T-helper 1 cell treated with Interleukin-12 subunit alpha and Interleukin-12 subunit beta and Interleukin-4 antibody, amounts not matched to agents 30 ng/mL and 1 ng/mL, for 36 hours (primary cell): ENCODE results near the gene TAS1R3. TPM values are rescaled to one million over a fixed set of nuclear protein-coding genes. Genes with fewer than 3 reads are reported as not detected.

ENCODE experiments used
- total RNA-seq: library from RNA; stranded (reverse); gene quantifications from 2 replicates; pipeline ENCODE4 v1.2.3, GENCODE V29; 2022

Gene TAS1R3
- total RNA-seq, 1 donor from 2014 or later, result 1.2 TPM

Other genes starting within 250 kb of the TAS1R3 start
- 22.9 and 23.7 TPM in 2 replicates for gene C1orf159, start 215.2 kb upstream of the TAS1R3 start, total RNA-seq
- gene TTLL10, start 157.4 kb upstream of the TAS1R3 start, total RNA-seq, result 1.7 and 3.7 TPM in 2 replicates
- gene TNFRSF18, start 124.7 kb upstream of the TAS1R3 start, total RNA-seq, result 175 and 176 TPM in 2 replicates
- 406 and 418 TPM in 2 replicates for gene TNFRSF4, start 117.1 kb upstream of the TAS1R3 start, total RNA-seq
- gene SDF4, start 99.3 kb upstream of the TAS1R3 start, total RNA-seq, result 161 and 167 TPM in 2 replicates
- gene B3GALT6, start 99.0 kb upstream of the TAS1R3 start, total RNA-seq, result 30.8 and 32.5 TPM in 2 replicates
- gene C1QTNF12, start 84.6 kb upstream of the TAS1R3 start, total RNA-seq, result 1.5 and 3.5 TPM in 2 replicates
- gene UBE2J2, start 57.4 kb upstream of the TAS1R3 start, total RNA-seq, result 85.1 and 87.7 TPM in 2 replicates
- 2.8 and 4.6 TPM in 2 replicates for gene SCNN1D, start 50.8 kb upstream of the TAS1R3 start, total RNA-seq
- 60.9 and 62.5 TPM in 2 replicates for gene ACAP3, start 23.4 kb upstream of the TAS1R3 start, total RNA-seq
- gene PUSL1, start 22.7 kb upstream of the TAS1R3 start, total RNA-seq, result 19.2 and 20.6 TPM in 2 replicates
- gene INTS11, start 6.6 kb upstream of the TAS1R3 start, total RNA-seq, result 129 and 134 TPM in 2 replicates
- 20.4 and 20.8 TPM in 2 replicates for gene CPTP, start 6.5 kb upstream of the TAS1R3 start, total RNA-seq
- gene DVL1, start 18.1 kb downstream of the TAS1R3 start, total RNA-seq, result 39.1 and 43.8 TPM in 2 replicates
- gene MXRA8, start 27.3 kb downstream of the TAS1R3 start, total RNA-seq, result 0.25 and 0.27 TPM in 2 replicates
- gene AURKAIP1, start 43.9 kb downstream of the TAS1R3 start, total RNA-seq, result 104 and 114 TPM in 2 replicates
- gene CCNL2, start 68.1 kb downstream of the TAS1R3 start, total RNA-seq, result 119 and 120 TPM in 2 replicates
- 138 and 139 TPM in 2 replicates for gene MRPL20, start 76.0 kb downstream of the TAS1R3 start, total RNA-seq
- gene ANKRD65, start 90.0 kb downstream of the TAS1R3 start, total RNA-seq, result not detected in 2 replicates
- 1.6 and 2.0 TPM in 2 replicates for gene VWA1, start 104.4 kb downstream of the TAS1R3 start, total RNA-seq
- 0.56 and 1.5 TPM in 2 replicates for gene ATAD3C, start 118.4 kb downstream of the TAS1R3 start, total RNA-seq
- gene ATAD3B, start 140.5 kb downstream of the TAS1R3 start, total RNA-seq, result 48.7 and 50.9 TPM in 2 replicates
- gene ATAD3A, start 180.9 kb downstream of the TAS1R3 start, total RNA-seq, result 47.3 and 49.8 TPM in 2 replicates
- gene TMEM240, start 209.3 kb downstream of the TAS1R3 start, total RNA-seq, result 0.39 and 0.63 TPM in 2 replicates
- gene SSU72, start 243.6 kb downstream of the TAS1R3 start, total RNA-seq, result 137 and 138 TPM in 2 replicates